ENCODE results near the gene KIRREL2. TPM values are rescaled to one million over a fixed set of nuclear protein-coding genes. Genes with fewer than 3 reads are reported as not detected.

Gene KIRREL2
- total and polyA plus RNA-seq, 9 of the 15 experiments (the other 6 are each of a cell fraction or from before 2014, with no cell fraction given), result 0.01 to 0.12 (median 0.09) TPM; not detected in 4

- Histone ChIP-seq H3K4me2 (ENCODE audit: insufficient read depth, low read length) (peak overlapping the region; percentile 11; the same call in 1 of the 2 replicates), H3K27ac (ENCODE audit: extremely low read depth, low read depth, low read length) (peak overlapping the region; percentile 57; the same call in 1 of the 3 replicates), H3K79me2 (ENCODE audit: control insufficient read depth, insufficient read depth, low read length) (no peaks in the 10 kb centered on the region), H3K4me3 (no peak overlapping the region), H4K20me1 (replicated peaks; ENCODE audit: control insufficient read depth, insufficient read depth, low read length) (no peaks in the 10 kb centered on the region), H3K9ac (ENCODE audit: insufficient read depth in 1 of 2, low read depth in 2 of 2, low read length in 2 of 2) (peak overlapping the region in 1 of 2 experiments; percentile 85; a peak in 2 of 4 replicates), H3K27me3 (ENCODE audit: control insufficient read depth in 2 of 2, insufficient read depth in 2 of 2, low read length in 2 of 2) (no peaks in the 10 kb centered on the region), H3K36me3 (ENCODE audit: control insufficient read depth, insufficient read depth, low read length) (no peaks in the 10 kb centered on the region), H3K9me1 (ENCODE audit: control insufficient read depth, insufficient read depth, low read length) (no peaks in the 10 kb centered on the region), H3K9me3 (replicated peaks; ENCODE audit: control insufficient read depth, insufficient read depth, low read depth, low read length) (no peaks in the 10 kb centered on the region), H2AFZ (ENCODE audit: low read depth, low read length) (peak overlapping the region; percentile 83), H3K4me1 (replicated peaks in 1 of 2; ENCODE audit: control insufficient read depth in 2 of 2, insufficient read depth in 2 of 2, low read length in 2 of 2) (peaks cover 31 to 33% of the 10 kb centered on the region in 2 experiments)
- 48% methylated on average over 9 of the region's 10 CpGs for WGBS (ENCODE audit: insufficient coverage, low coverage, missing lambda C conversion rate)
- CTCF ChIA-PET (ENCODE audit: low intra/inter-chr PET ratio), result no interaction called here
- POLR2A ChIA-PET, result interaction anchor here (0.7 to 0.8 kb wide), 2 partner anchors 81 to 383 kb away, joined by 3 to 4 read pairs; no protein-coding TSS in a partner anchor
- DNase-seq (ENCODE audit: extremely low read depth in 1 of 4, low spot score in 3 of 4) (peak in 3 of 4 experiments; percentile 39 to 61 (median 59)), ATAC-seq (peak; percentile 50), FAIRE-seq (no peak)
- intact Hi-C loops (cut with micrococcal nuclease) (no loop called here), in situ Hi-C loops (cut with MboI) (no loop called here)
- BruUV-seq (replicated peaks), result no TSS peak
- TF ChIP-seq SFPQ (IDR thresholded peaks at IDR 0.05; ENCODE audit: low read depth, low read length) (no peak), DEAF1 (CRISPR knock-in tag; IDR thresholded peaks at IDR 0.05) (no peak), SNAPC5 (CRISPR knock-in tag; IDR thresholded peaks at IDR 0.05) (no peak), CBFB (CRISPR knock-in tag; IDR thresholded peaks at IDR 0.05) (no peak), THRAP3 (IDR thresholded peaks at IDR 0.05; ENCODE audit: borderline replicate concordance) (0 out of 2 replicates have a peak, but pooled peaks have one; percentile 44), NCOA2 (IDR thresholded peaks at IDR 0.05; ENCODE audit: partially characterized antibody in 2 of 2) (no peak), BCL6 (CRISPR knock-in tag; IDR thresholded peaks at IDR 0.05) (no peak), ZNF23 (CRISPR knock-in tag; IDR thresholded peaks at IDR 0.05) (no peak), MXD1 (CRISPR knock-in tag; IDR thresholded peaks at IDR 0.05; ENCODE audit: borderline replicate concordance, poor library complexity, severe bottlenecking) (no peak), GTF2E2 (tag; IDR thresholded peaks at IDR 0.05) (no peak), RB1 (IDR thresholded peaks at IDR 0.05; ENCODE audit: low read depth) (no peak), MTA3 (IDR thresholded peaks at IDR 0.05; ENCODE audit: borderline replicate concordance) (no peak; the same call in 1 of the 2 replicates), ZNF316 (IDR thresholded peaks at IDR 0.05) (no peak), FOXP4 (CRISPR knock-in tag; IDR thresholded peaks at IDR 0.05; ENCODE audit: borderline replicate concordance) (no peak), POLR2B (IDR thresholded peaks at IDR 0.05; ENCODE audit: low read depth, partially characterized antibody) (no peak), CCAR2 (IDR thresholded peaks at IDR 0.05; ENCODE audit: low read depth, low read length) (no peak)
Measured at GRCh38 chr19:35908973-35909683, 52.4 kb downstream of the KIRREL2 start.
